Activated CD8-positive, alpha-beta memory T cell treated with anti-CD3 and anti-CD28 coated beads, Interleukin-2, amount 50 U/mL, for 1 hour (primary cell): ENCODE measurements around the gene MLYCD.

Experiments used
- DNase-seq: peaks from one replicate; pipeline ENCODE4 v3.0.0-alpha.2; 2020; ENCODE audit errors: extremely low read depth

Gene MLYCD

GRCh38 chr16:83898463-83899271 lies at the start of gene MLYCD:
Gene MLYCD (plus strand): TSS chr16:83899115. CDS start chr16:83899145, 30 bp downstream.
- peak; percentile 13 for DNase-seq

DNA sequence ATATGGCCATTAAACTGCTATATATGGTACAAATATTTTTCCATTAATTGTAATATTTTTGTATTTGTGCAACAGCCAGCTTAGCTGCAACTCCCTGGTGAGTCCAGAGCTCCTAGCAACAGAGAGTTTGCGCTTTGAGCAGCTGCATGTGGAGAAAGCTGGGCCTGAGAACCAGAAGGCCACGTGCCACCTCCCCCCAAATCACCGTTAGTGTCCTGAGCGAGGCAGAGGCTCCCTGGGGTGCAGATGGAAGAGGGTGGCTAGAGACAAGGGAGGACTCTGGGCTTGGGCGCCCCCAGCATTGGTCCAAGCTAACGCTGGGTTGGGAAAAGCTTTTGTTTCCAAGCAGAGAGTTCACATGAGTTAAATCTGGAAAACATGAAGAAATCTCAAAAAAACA lies 49.5 kb upstream of the MLYCD start:
- DNase-seq: no peak

GRCh38 chr16:83850947-83851346 lies 48.0 kb upstream of the MLYCD start:
- no peak for DNase-seq

DNA sequence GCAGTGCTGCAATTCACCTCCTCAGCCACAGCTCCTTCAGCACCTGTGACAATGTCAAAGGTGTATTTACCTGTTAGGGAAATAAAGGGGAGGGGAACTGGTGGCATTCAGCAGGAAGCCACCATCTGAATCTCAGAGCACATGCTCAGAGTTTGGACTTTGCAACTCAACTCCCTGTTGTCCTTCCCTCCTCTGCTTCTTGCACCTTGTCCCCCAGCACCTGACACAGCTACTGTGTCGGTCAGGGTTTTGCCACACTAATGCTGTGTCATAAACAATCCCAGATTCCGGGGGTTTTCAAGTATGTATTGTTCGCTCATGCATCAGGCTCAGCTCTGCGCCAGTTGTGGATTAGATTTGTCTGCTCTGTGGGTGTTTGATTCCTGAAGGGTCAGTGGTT lies 47.4 kb upstream of the MLYCD start:
- no peak for DNase-seq

GRCh38 chr16:83852774-83853173 lies 46.1 kb upstream of the MLYCD start:
- DNase-seq: no peak

GRCh38 chr16:83853834-83854233 lies 45.1 kb upstream of the MLYCD start:
- DNase-seq: no peak

DNA sequence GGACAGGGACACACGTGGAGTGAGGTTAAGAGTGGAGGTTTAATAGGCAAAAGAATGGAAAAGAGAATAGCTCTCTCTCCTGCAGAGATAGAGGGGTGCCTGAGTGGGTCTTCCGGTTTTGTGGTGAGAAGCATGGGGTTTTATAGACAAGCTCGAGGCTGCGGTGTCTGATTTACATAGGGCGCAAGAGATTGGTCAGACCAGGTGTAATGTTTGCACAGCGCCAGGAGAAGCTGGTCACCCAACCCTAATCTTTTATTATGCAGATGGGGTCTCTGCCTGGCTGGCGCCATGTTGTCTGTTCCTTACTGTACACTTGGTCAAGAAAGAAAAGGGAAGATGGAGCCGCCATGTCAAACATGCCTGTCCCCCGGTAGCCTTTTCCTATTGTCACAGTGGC lies 44.5 kb upstream of the MLYCD start:
- DNase-seq: no peak

GRCh38 chr16:83856792-83857191 lies 42.1 kb upstream of the MLYCD start:
- DNase-seq: no peak

GRCh38 chr16:83859265-83859664 lies 39.6 kb upstream of the MLYCD start:
- DNase-seq: no peak

DNA sequence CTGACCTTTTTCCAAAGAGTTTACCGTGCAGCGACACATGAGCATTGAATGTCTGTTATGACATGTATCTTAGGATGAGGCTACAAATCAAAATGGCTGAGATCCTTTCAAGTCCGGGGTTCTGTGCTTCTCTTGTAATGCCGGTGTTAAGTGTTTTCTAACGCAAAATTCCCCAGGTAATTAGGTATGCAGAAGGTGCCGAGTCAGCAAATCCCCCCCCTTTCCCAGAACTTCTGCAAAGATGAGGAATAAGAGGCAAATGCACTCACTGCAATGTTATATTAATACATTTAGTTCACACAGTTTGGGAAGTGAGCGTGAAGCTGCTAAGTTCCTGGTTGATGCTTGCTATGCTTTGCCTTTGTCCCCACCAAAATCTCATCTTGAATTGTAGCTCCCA lies 36.3 kb upstream of the MLYCD start:
- DNase-seq: no peak

DNA sequence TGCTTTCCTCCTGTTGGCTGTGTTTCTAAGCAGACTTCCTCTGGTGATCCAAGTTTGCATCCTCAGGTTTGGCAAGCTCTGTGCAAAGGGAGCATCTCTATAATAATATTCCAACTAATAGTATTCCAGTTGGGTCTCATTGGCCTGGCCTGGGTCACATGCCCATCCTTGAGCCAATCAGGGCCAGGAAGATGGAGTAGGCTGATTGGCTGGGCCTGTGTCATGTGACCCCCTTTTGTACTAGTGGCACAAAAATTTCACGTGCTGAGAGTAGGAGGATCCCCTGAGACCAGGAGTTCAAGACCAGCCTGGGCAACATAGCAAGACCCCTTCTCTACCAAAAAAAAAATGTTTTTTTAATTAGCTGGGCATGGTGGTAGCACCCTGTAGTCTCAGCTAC lies 35.2 kb upstream of the MLYCD start:
- no peak for DNase-seq

DNA sequence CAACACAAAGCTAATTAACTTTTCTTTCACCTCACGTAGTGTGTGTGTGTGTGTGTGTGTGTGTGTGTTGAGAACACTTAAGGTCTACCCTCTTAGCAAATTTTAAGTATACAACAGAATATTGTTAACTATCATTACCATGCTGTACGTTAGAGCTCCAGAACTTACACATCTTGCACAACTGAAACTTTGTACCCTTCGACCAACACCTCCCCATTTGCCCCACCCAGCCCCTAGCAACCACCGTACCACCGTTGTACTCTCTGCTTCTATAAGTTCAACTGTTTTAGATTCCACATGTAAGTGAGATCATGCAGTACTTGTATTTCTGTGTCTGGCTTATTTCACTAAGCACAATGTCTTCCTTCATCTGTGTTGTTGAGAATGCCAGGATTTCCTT lies 28.1 kb upstream of the MLYCD start:
- no peak for DNase-seq

DNA sequence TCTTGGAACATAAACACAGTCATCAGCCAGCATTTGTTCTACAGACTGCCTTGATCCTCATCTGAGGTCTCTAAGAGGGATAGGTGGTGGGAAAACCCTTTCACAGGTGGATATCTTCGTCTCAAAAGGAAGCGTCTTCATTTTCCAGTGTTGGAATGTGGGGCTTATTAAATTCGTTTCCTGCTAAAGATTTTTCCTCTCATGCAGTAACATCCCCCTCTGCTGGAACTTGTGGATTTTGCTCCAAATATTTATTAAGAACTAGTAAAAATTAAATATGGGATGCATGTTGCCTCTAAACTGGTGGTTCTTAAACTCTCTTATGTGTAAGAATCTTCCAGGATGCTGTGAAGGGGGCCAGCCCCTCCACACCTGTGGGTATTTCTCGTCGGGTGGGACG lies 20.1 kb upstream of the MLYCD start:
- DNase-seq: no peak

- DNase-seq: no peak
Measured at GRCh38 chr16:83882163-83882885, 16.6 kb upstream of the MLYCD start.

DNA sequence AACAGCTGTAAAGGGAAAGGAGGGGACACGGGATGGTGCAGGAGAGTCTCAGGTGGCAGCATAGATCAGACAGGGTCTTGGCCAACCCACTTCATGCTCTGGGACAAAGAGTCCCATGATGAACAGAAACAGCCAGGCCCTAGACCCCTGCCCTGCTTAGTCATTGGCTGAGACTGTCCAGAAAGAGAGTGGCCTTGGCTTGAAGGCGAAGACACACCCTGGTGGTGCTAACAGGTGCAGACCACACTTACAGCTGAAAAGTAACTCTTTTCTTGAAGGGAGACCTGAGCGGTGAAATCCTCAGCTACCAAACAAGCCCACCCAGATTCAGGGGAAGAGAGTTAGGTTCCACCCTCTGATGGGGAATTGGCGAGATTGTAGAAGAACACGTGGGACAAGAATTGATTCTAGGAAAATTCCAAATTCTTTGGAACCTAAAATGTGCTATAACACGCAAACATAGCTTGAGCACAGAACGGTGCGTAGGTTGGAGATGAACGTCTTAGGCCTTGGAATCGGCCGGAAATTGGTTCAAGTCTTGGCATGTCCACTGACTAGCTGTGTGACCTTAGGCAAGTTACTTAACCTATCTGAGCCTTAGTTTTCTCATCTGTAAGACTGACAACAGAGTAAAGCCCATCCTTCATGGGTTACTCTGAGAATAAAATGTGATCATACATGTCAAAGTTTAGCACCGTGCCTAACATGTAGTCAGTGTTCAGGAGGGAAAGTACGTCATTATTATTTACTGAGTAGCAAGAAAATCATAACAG lies 12.5 kb upstream of the MLYCD start:
- no peak for DNase-seq

- DNase-seq: no peak
Measured at GRCh38 chr16:83887080-83887479, 11.8 kb upstream of the MLYCD start.

DNA sequence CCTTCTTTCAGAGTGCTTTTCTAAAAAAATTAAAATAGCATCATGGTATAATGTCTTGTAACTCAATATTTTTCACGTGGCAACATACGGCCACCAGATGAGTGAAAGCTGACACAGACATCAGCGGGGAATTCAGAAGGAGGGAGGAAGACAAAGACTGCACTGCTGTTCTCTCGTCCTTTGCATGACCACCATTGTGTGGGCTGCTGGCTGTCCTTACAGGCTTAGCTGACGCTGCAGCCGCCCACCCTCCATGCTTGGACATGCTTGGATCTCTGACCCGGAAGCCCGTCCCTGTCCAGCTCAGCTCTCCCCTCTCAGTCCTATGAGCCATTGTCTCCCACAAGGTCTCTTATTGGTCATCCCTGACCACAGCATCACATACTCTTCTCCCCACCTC lies 11.4 kb upstream of the MLYCD start:
- DNase-seq: no peak

DNA sequence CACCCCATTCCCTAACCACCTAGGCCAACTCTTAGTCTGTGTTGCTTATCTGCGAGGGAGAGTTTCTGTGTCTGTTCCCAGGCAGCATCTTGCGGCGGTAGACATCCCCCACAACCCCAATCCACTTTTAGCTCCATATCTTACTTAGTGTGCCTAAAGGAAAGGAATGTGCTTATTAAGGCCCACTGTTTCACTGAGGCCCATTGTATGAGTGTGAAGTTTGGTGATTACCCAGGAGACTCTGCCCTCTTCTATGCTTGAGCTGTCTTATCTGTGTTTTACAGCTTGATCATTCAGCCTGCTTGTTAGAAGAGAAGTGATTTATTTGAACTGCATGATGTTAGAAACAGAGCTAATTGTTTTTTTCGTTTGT lies 10.3 kb upstream of the MLYCD start:
- no peak for DNase-seq

- no peak for DNase-seq
Measured at GRCh38 chr16:83890359-83890758, 8.6 kb upstream of the MLYCD start.

DNA sequence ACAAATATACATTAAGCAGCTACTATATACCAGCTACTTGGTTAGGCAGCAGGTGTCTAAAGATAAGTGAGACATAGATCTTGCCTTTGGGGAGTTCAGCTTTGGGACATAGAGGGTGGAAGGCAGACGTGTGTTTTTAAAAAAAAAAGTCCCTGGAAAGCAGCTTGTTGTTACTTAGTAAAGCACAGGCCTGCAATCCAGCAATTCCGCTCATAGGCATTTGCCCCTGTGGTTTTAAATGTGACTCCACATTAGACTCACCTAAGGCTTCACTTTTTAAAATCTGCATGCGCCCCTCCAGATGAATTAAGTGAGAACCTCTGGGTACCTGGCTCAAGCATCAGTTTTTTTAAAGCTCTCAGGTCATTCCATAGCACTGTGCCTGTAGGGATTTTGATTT lies 7.2 kb upstream of the MLYCD start:
- no peak for DNase-seq

DNA sequence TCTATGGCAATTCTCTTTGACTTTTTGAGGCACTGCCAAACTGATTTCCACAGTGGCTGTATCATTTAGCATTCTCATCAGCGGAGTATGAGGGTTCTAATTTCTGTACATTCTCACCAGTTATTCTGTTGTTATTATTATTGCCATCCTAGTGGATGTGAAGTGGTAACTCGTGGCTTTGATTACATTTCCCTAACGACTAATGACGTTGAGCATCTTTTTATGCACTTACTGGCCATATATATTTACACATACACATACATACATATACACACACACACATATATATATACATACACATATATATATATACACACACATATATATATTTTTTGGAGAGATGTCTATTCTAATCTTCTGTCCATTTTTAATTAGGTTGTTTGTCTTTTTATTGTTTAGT lies 3.7 kb upstream of the MLYCD start:
- DNase-seq: no peak

- no peak for DNase-seq
Measured at GRCh38 chr16:83895942-83896341, 3.0 kb upstream of the MLYCD start.
